HG03558 (cell line): ENCODE results near the gene HIGD1B.

Source experiments
- ATAC-seq: cut with Tn5 transposase; IDR thresholded peaks from one replicate; pipeline ENCODE4 v1.9.1; 2021; ENCODE audit warnings: moderate number of reproducible peaks; ENCODE audit not compliant: unreplicated experiment; ENCODE audit errors: extremely low read depth

HIGD1B gene

DNA sequence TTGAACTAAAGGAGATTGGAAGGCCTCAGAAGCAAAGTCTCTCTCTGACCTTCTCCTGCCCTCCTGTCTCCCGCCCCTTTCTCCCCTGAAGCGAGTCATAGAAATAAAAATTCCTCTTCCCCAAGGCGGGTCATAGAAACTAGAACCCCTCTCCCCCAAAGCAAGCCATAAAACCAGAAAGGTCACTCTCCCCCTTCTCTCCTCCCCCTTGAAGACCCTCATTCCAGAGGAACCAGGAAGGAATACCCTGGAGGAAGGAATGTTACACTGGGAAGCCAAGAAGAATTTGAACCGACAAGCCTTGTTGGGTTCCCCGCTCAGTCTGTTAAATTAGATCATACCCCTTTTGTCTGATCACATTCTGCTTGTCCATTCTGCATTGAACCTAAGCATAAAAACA lies 14.9 kb upstream of the HIGD1B start:
- ATAC-seq = no peak

DNA sequence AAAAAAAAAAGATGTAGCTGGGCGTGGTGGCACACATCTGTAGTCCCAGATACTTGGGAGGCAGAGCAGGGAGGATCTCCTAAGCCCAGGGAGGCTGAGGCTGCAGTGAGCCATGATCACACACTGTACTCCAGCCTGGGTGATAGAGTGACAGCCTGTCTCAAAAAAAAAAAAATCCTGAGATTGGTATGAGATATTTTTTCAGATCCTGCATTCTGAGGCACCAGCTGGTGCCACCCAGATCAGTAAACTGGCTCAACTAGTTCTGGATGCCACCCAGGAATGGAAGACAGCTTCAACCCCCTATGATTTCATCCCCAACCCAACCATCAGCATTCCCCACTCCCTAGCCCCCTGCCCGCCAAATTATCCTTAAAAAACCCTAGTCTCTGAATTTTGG lies 10.5 kb upstream of the HIGD1B start:
- ATAC-seq = no peak

DNA sequence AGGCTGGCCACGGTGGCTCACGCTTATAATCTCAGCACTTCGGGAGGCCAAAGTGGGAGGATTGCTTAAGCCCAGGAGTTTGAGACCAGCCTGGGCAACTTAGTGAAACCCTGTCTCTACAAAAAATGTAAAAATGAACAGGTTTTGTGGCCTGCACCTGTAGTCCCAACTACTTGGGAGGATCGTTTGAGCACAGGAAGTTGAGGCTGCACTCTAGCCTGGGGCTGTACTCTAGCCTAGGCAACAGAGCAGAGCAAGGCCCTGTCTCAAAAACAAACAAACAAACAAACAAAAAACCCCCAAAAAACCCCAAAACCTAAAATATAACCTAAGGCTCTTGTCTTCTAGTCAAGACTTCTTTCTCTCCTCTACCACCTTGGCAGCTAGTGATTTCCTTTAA lies 7.4 kb upstream of the HIGD1B start:
- ATAC-seq = no peak

DNA sequence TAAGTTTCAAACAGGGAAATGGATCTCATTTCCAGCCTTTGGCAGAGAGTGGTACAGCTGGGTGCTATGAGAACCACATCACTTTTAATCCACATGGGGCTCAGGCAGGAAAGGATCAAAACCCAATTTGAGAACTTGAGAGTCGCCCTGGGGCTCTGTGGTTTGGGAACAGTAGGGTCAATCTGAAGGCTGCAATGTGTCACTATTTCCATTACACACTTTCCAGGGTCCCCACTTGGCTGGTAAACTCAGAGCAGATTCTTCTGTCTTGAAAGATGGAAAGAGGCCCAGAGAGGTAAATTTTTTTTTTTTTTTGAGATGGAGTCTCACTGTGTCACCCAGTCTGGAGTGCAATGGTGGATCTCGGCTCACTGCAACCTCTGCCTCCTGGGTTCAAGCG lies 6.7 kb upstream of the HIGD1B start:
- ATAC-seq = no peak

DNA sequence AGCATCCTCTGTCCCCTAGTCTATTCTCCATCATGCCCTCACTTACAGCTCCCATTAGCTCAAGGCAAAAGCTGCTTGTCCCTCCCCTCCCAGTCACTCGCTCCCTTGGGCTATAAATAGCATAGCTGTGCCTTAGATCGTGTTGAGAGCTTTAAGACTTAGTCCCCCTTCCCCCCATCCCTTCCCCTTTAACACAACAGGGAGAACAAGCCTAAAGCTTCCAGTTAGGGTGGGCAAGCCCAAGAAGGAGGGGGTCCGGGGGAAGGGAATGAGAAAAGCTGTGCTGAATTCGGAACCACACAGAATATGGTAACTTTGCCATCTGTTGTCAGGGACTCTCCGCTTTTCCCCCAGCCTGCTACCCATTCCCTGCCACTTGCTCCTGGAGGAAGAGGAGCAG lies 4.9 kb upstream of the HIGD1B start:
- no peak for ATAC-seq

DNA sequence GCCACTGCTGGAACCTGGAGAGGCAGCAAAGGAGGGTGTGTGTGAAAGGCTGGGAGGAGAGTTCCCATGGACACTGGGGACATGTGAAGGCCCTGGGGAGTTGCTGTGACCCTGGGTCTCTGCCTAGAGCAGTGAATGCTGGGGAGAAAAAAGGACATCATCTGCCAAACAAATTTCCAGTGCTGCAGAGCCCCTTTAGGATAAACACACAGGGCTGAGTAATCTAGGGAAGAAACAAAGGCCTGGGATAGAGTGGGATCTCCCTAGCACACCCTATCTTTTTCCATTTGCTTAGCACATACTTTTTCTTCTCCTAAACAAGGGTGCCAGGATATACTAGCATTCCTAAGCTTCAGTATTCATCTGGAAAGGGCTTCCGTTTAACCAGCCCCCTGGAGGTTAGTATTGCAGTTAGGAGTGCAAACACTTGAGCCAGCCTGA lies 3.3 kb upstream of the HIGD1B start:
- no peak for ATAC-seq

DNA sequence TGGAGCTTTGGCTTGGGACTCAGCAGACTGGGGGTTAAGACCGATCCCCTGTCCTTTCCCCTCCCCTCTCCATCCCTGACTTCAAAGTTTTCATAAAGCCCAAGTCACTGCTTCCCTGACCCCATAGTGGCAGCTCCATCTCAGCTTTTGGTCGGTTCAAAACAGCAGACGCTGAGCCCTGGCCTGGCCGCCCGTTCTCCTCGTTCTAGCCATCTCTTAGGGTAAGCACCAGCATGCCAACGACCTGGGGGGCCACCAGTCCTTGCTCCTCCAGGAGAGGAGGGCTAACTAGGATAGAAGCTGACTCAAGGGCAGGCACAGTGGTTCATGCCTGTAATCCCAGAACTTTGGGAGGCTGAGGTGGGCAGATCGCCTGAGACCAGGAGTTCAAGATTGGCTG lies 1.5 kb upstream of the HIGD1B start:
- ATAC-seq = no peak

DNA sequence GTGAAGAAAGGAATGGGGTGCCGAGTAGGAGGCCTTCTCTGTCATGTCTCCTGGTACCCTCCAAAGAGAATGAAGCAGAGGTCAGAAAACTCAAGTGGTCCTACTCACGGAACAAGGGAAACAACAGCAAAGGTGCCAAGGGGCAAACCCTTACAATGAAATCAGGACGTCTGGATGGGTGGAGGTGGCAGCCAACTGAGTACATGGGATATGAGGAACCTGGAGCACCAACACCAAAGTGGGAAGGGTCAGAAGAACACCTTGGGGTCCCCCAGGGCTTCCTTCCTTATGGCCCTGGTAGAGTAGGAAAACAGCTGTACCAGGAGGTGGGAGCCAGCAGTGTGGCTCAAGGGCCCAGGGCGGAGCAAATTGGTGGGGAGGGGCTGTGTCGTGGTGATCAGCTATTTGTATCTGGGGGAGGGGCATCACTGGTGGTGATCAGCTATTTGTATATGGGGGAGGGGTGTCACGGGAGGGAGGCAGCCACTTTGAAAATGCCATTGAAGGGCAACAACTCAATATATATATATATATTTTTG lies 643 bp downstream of the HIGD1B start:
- ATAC-seq = no peak

DNA sequence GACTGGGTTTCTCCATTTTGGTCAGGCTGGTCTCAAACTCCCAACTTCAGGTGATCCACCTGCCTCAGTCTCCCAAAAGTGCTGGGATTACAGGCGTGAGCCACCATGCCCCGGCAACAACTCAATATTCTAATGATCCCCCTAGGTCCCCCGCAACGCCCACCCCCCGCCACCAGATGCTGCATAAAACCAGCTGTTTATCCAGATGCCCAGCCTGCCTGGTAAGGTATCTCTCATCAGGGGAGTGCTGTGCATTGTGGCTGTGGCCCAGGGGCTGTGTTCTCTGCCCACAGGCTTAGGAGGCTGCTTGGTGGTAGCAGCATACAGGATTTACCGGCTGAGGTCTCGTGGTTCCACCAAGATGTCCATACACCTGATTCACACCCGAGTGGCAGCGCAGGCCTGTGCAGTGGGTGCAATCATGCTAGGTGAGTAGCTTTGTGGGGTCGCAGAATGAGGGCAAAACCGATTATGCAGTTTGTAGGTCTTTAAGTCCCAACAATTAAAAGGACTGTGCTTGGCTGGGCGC lies 1.3 kb downstream of the HIGD1B start:
- ATAC-seq = no peak

DNA sequence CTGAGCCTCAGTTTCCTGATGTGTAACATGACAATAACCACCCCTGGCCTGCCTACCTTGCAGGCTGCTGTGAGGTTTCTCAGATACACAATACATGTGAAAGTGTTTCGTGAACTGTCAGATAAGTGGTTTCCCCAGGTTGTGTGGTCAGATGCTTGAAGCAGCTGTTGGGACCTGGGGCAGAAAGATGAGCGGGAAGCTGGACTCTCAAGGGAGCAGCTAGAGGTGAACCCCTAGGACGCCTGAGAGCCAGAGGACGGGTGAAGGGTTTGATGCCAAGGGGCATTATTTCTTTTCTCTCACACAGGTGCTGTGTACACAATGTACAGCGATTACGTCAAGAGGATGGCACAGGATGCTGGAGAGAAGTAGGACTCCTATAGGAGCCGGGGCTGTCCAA lies 2.3 kb downstream of the HIGD1B start:
- ATAC-seq = no peak

DNA sequence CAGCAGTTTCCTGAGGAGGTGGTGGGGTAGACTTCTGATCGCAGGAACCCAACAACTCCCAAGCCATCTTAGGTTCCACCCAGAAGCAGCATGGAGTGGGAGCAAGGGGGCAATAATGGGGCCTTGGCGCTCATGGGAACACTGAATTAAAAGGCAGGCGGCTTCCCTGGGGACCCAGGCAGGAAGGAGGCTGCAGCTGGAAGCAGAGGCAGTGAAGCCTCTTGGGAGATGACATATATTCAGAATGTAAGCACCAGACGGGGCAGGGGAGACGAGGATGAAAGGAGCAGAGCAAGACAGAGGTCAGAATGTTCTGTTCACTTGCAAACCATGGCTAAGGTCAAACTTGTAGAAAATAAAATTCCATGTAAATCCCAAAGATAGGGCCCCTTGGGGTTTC lies 2.9 kb downstream of the HIGD1B start:
- ATAC-seq = no peak

DNA sequence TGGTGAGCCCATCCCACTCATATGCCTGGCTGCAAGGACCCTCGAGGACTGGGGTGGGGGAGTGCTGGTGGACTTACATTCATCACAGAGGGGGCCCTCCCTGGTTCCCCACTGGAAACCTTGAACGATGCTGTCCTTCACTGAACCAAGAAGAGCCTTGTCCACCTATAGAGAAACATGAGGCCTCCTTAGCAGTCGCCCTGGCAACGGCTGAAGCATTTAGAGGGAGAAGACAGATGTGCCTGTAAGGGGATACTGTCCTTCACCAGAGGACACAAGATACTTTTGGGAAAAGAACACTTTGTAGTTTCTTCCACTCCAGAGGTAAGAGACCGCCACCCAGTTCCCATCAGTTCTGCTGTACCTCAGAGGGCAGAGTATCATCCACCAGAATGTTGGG lies 6.5 kb downstream of the HIGD1B start:
- ATAC-seq = no peak

DNA sequence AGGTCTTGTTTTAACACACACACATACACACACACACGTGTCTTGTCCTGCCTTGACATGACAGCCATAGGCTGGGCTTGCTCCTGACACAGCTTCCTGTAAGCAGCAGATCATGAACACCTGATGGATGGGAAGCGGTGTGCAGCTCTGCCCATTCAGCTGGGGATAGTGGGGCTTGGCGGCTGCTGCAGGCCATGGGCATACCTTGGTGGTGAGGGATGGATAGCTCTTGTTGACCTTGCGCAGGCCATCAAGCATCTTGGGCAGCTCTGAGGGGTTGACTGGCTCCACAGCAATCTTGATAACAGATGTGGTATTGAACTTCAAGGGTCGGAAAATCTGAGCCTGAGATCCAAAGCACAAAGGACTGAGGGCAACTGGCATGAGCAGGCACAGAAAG lies 12.0 kb downstream of the HIGD1B start:
- ATAC-seq = no peak

DNA sequence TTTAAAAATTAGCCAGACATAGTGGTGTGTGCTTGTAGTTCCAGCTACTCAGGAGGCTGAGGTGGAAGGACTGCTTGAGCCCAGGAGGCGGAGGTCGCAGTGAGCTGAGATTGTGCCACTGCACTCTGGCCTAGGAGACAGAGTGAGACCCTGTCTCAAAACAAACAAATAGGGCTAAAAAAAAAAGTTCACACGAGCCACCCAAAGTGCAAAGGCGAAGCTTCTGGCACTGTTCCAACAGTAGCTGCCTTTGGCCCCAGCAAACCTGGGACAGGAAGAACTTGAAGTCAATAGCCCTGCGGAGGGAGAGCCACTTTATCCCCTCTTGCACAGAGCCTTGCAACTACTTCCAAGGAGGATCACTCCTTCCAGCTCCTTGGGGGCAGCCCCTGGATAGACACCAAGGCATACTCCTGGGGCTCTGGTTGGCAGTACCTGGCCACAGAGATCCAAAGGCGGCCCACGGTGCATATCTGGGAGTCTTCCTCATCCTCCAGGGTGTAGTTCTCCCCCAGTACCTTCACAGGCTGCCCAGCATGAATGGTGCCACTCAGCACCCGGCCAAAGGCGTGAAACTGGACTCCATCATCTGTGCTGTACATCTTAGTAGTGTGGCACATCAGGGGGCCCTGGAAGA lies 14.7 kb downstream of the HIGD1B start:
- no peak for ATAC-seq

DNA sequence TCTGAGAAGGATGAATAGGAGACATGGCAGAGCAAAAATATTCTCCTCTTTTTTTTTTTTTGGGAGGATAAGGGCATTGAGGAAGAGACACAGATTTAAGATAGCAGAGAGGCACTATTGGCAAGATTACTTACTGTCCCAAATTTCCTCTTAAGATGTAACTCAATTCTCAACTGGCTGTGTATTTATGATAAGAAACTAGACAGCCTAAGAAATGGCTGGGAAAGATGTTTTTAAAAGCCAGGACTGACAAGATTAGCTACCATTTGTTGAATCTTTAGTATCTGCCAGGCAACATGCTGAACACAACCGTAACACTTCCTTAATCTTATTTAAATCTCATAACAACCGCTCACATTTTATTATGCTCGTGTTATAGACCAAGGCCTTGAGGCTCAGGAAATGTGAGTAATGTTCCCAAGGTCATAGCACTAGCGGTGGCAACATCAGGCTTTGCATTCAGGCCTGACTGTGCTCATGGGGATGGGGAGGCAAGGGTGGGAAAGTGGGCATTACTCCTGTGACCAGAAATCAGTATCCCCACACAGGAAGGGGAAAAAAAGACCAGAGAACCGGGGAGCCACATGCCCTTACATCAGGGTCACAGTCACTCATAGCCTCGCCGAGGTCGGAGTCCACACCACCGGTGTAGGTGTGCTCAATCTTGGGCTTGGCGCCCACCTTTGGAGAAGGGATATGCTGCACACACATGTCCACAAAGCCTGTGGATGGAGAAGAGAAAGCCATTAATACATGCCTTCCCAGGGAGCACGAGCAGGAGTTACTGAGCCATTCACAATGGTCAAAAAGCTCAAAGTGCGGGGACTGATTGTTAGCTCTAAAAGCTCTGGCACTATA lies 15.6 kb downstream of the HIGD1B start:
- ATAC-seq = no peak

DNA sequence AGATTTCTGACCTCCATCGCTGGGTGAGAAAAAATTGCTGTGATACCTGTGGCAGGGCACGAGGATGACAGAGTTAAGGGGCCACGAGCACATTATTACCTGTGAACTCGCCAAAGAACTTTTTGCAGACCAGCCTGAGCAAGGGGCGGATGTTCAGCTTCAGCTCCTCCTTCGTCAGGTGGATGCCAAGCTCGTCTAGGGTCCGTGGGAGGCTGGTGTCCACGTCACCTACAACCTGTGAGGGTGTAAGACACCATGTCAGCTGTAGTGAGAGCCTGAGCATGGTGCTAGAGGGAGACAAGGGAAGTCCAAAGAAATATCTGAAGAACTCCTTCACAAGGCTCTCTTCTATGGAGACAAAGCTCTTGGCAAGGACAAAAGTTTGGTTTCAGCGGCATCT lies 17.1 kb downstream of the HIGD1B start:
- ATAC-seq = no peak

DNA sequence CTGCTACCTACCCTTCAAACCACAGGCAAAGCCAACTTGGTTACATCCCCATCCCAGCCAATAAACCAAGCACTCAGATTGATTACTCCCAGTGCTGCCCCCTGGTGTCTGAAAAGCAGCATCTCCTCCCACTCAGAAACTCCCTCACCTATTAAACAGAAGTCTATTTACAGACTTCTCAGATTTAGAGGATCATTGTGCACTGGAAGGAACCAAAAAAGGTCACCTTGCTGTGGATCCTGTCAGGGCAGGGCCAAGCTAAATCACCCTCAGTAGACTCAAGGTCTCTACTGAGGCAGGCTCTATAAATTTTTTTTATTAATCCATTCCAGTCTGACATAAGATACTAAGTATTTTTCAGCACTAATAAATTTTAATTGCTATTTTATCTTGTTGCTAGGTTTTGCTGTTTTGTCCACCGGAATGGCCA lies 17.6 kb downstream of the HIGD1B start:
- ATAC-seq = no peak

DNA sequence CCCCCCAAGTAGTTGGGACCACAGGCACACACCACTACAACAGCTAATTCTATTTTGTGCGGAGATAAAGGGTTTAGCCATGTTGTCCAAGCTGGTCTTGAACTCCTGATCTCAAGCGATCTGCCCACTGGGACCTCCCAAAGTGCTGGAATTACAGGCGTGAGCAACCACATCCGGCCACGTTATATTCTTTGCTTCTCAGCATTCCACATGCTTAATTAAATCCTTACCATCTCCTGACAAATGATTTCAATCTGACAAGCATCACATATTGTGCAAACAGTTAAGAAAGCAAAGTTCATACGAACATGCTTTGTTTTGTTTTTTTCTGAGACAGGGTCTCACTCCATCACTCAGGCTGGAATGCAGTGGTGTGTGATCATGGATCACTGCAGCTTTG lies 18.2 kb downstream of the HIGD1B start:
- ATAC-seq = no peak

DNA sequence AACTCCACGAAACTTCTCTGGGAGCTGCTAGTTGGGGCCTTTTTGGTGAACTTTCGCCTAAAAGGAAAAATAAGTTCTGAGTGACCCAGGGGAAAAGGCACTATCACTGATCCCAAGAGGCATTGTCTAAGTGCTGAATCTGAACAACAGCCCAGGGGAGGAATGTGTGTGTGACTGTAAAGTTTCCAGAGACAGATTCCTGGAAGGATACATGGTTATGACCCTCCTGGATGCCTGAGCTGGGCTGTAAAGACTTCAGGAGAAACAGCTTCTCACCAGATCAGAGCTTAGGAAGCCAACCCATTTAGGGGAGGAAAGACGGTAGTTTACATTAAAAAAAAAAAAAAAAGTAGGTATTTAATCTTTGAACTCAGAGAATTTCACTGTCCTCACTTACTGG lies 20.2 kb downstream of the HIGD1B start:
- ATAC-seq = no peak

DNA sequence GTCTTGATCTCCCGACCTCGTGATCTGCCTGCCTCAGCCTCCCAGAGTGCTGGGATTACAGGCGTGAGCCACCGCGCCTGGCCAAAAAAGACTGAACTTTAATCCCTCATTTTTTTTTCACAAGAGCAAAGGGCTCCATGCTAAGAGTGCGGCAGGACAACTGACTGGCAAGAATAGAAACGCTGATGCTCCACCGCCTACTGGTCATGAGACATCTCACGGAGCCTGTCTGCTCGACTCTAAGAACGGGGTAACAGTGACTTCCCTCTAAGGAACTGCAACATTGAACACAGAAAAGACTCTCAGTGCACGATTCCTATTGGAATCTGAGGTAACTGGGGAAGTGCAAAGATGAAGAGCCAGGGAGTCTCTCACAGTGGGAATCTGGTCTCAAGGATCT lies 23.9 kb downstream of the HIGD1B start:
- no peak for ATAC-seq

DNA sequence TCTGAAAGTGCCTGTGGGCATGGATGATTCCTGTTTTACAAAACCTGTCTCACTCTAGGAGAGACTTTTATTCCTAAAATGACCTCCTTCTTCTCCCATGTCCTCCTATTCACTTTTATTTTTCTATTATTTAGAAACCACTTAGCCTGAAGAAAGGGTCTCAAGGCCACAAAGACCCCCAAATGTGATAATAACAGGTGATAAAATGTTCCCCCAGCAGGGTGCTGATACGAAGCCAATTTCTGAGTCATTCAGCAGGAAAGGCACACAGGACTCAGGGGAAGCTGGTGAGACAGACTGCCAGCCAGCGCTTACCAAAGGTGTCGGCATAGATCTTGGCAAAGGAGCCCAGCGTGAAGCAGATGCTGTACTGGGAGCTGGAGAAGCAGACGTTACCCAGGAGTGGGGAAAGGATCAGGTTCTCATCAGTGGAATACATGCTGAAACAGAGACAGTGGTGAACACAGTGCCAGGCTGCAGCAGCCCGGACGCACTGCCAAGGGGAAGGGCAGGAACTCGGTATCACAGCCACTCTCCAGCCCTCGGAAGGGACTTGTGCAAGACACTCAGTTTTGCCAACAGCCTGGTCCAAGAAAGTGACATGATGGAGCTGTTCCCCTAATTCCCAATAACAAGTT lies 24.6 kb downstream of the HIGD1B start:
- ATAC-seq = no peak
